ENCODE measurements around the gene RDM1.

- TF ChIP-seq EZH2 (IDR thresholded peaks at IDR 0.05; ENCODE audit: borderline replicate concordance, low read length): no peak
- TF ChIP-seq, protein P1, sequence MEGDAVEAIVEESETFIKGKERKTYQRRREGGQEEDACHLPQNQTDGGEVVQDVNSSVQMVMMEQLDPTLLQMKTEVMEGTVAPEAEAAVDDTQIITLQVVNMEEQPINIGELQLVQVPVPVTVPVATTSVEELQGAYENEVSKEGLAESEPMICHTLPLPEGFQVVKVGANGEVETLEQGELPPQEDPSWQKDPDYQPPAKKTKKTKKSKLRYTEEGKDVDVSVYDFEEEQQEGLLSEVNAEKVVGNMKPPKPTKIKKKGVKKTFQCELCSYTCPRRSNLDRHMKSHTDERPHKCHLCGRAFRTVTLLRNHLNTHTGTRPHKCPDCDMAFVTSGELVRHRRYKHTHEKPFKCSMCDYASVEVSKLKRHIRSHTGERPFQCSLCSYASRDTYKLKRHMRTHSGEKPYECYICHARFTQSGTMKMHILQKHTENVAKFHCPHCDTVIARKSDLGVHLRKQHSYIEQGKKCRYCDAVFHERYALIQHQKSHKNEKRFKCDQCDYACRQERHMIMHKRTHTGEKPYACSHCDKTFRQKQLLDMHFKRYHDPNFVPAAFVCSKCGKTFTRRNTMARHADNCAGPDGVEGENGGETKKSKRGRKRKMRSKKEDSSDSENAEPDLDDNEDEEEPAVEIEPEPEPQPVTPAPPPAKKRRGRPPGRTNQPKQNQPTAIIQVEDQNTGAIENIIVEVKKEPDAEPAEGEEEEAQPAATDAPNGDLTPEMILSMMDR (IDR thresholded peaks at IDR 0.05; ENCODE audit: low read length): no peak
Measured at GRCh38 chr17:35906191-35906925, 24.2 kb downstream of the RDM1 start.

All from OCI-LY1 (cell line).